Measurements from ENCODE around the gene PIP4K2A. TPM values are rescaled to one million over a fixed set of nuclear protein-coding genes. Genes with fewer than 3 reads are reported as not detected.
"Not testable (repeated sequence)": the region's sequence is repeated elsewhere in the genome, so short reads cannot be mapped to it uniquely, and the experiment has no call there.

PIP4K2A gene
- total RNA-seq, 2 donors from 2014 or later, result 3.6 to 7.8 TPM

GRCh38 chr10:22720667-22721066, 6.3 kb upstream of the PIP4K2A start:
- no peaks in the 10 kb centered on the region for H3K27me3 ChIP-seq
- no peak for ATAC-seq
- H3K4me3 ChIP-seq, result no peak overlapping the region
- WGBS, 2 donors, result 82% methylated on average over 3 of the region's 3 CpGs
- no peaks in the 10 kb centered on the region for H3K36me3 ChIP-seq (replicated peaks in 1 of 2; ENCODE audit: insufficient read depth in 1 of 2, low read depth in 2 of 2)
- H3K27ac ChIP-seq, result no peak overlapping the region
- H3K9me3 ChIP-seq, result no peaks in the 10 kb centered on the region
- DNase-seq, result no peak
- H3K4me1 ChIP-seq, result no peaks in the 10 kb centered on the region
- TF ChIP-seq POLR2A (IDR thresholded peaks at IDR 0.05) (no peak), CTCF (IDR thresholded peaks at IDR 0.05) (no peak)
- intact Hi-C loops (cut with DNase I), result no loop called here

- 67 to 72% methylated on average over 3 of the region's 3 CpGs for WGBS, 2 donors
- Histone ChIP-seq H3K4me1 (peaks cover 5% of the 10 kb centered on the region), H3K27me3 (no peaks in the 10 kb centered on the region), H3K27ac (no peak overlapping the region), H3K4me3 (no peak overlapping the region), H3K36me3 (replicated peaks in 1 of 2; ENCODE audit: insufficient read depth in 1 of 2, low read depth in 2 of 2) (no peaks in the 10 kb centered on the region), H3K9me3 (no peaks in the 10 kb centered on the region)
- ATAC-seq (no peak), DNase-seq (no peak)
- intact Hi-C loops (cut with DNase I), result no loop called here
- no peak for TF ChIP-seq CTCF (IDR thresholded peaks at IDR 0.05)
- TF ChIP-seq POLR2A (IDR thresholded peaks at IDR 0.05), result no peak
Observed at GRCh38 chr10:22719406-22720042, 5.1 kb upstream of the PIP4K2A start.

- H3K4me1 ChIP-seq; H3K27me3 ChIP-seq; H3K4me3 ChIP-seq; intact Hi-C loops (cut with DNase I); DNase-seq; H3K9me3 ChIP-seq; ATAC-seq; H3K27ac ChIP-seq; H3K36me3 ChIP-seq (replicated peaks in 1 of 2; ENCODE audit: insufficient read depth in 1 of 2, low read depth in 2 of 2): not testable (repeated sequence)
- WGBS, 2 donors, result 74 to 77% methylated on average over 3 of the region's 3 CpGs
Observed at GRCh38 chr10:22718659-22719058, 4.3 kb upstream of the PIP4K2A start.

- intact Hi-C loops (cut with DNase I), result no loop called here
- ATAC-seq, result no peak
- Histone ChIP-seq H3K36me3 (replicated peaks in 1 of 2; ENCODE audit: insufficient read depth in 1 of 2, low read depth in 2 of 2) (no peaks in the 10 kb centered on the region), H3K27me3 (no peaks in the 10 kb centered on the region), H3K27ac (no peak overlapping the region), H3K9me3 (no peaks in the 10 kb centered on the region), H3K4me1 (peaks cover 11% of the 10 kb centered on the region), H3K4me3 (no peak overlapping the region)
- no peak for DNase-seq
- 73 to 78% methylated on average over 3 of the region's 3 CpGs for WGBS, 2 donors
- TF ChIP-seq POLR2A (IDR thresholded peaks at IDR 0.05), result no peak
- TF ChIP-seq CTCF (IDR thresholded peaks at IDR 0.05), result no peak
Observed at GRCh38 chr10:22717728-22718127, 3.4 kb upstream of the PIP4K2A start.

- no peak for TF ChIP-seq POLR2A (IDR thresholded peaks at IDR 0.05)
- no peak for TF ChIP-seq CTCF (IDR thresholded peaks at IDR 0.05)
- ATAC-seq, result no peak
- H3K9me3 ChIP-seq, result no peaks in the 10 kb centered on the region
- no peak overlapping the region for H3K27ac ChIP-seq
- no peak overlapping the region for H3K4me3 ChIP-seq
- peaks cover 19% of the 10 kb centered on the region for H3K4me1 ChIP-seq
- DNase-seq, result no peak
- 63 to 69% methylated on average over 4 of the region's 4 CpGs for WGBS, 2 donors
- H3K27me3 ChIP-seq, result no peaks in the 10 kb centered on the region
- intact Hi-C loops (cut with DNase I), result no loop called here
- H3K36me3 ChIP-seq (replicated peaks in 1 of 2; ENCODE audit: insufficient read depth in 1 of 2, low read depth in 2 of 2), result no peaks in the 10 kb centered on the region
Observed at GRCh38 chr10:22716943-22717342, 2.6 kb upstream of the PIP4K2A start.

All from body of pancreas (tissue), 4 donors.